NCI-H2081 (cell line): ENCODE data around the gene ATP9B.
"Not testable (repeated sequence)": the region's sequence is repeated elsewhere in the genome, so short reads cannot be mapped to it uniquely, and the experiment has no call there.

Experiments
- DNase-seq, 2 experiments: peaks; one replicate each; lab custom pipeline; 2025; lab: John Stamatoyannopoulos, UW

ATP9B gene

DNA sequence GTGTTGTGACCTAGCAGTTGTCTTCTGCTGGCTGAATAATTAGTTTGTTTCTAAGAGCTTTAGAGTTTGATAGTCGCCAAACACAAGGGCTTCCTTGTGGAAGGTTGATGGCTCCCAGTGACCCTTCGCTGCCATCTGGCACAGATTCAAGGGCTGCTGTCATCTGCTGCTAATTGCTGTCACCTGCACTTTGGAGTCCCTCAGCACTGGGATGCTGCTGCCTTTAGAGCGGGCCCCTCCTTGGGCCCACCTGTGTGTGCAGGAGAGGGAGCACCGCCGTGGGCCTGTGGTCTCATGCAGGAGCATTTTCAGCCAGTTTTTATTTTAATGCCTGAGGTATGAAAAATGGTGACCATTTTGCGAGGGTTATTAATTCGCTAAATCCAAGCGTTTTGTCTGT is 172.6 kb downstream of the ATP9B start:
- peak in 1 of 2 experiments; percentile 56 for DNase-seq

DNA sequence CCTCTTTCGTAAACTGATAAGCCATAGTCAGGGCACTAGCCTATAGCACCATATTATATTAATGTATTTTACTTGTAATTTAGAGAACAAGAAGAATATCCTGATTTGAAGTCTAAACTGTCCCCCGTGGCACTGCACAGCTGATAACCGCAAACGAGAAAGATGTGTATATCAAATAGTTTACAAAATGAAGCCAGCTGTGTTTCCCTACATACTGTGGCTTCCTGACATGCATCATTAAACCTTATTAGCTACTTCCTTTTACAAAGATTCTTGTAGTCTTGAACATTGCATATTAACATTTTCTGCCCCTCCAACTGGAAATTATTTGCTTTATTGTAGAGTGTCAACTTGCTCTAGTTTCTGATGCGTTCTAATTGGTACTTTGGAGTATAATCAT is 173.1 kb downstream of the ATP9B start:
- DNase-seq: peak in 1 of 2 experiments; percentile 60

DNA sequence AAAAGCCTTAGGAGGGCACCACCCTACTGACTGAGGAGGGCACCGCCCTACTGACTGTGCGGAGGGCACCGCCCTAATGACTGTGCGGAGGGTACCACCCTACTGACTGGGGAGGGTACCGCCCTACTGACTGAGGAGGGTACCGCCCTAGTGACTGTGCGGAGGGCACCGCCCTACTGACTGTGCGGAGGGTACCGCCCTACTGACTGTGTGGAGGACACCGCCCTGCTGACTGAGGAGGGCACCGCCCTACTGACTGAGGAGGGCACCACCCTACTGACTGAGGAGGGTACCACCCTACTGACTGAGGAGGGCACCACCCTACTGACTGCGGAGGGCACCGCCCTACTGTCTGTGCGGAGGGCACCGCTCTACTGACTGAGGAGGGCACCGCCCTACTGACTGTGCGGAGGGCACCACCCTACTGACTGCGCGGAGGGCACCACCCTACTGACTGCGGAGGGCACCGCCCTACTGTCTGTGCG is 176.4 kb downstream of the ATP9B start:
- peak; percentile 30 to 57 for DNase-seq

DNA sequence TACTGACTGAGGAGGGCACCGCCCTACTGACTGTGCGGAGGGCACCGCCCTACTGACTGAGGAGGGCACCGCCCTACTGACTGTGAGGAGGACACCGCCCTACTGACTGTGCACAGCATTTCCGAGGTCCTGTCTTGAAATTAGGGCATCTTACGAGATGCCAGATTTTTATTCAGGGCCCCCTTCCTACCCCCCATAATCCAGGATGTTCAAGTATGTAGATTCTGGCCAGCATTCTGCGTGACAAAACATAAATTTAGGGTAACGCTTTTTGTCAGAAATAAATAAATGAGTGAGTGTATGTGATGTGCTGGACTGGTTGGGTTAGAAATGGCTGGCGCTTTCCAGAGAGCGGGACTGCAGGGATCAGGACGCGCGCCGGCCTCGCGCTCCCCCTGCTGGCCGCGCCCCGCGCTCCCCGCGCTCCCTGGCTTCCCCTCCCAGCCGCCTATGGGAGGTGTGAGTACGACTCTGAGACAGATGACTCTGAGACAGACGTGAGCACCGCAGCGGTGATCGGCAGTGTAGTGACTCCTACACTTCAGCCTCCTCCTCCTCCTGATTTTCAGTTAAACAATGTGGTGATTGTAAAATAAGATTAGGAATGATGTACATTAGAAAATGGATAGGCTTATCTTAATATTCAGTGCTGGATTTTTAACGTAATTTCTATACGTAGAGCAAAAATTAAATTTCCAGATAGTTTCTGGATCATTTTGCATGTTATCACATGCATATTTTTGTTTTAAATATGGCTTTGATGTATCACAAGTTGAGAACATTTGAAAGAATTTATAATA is 177.3 kb downstream of the ATP9B start:
- peak; percentile 68 to 80 for DNase-seq

DNA sequence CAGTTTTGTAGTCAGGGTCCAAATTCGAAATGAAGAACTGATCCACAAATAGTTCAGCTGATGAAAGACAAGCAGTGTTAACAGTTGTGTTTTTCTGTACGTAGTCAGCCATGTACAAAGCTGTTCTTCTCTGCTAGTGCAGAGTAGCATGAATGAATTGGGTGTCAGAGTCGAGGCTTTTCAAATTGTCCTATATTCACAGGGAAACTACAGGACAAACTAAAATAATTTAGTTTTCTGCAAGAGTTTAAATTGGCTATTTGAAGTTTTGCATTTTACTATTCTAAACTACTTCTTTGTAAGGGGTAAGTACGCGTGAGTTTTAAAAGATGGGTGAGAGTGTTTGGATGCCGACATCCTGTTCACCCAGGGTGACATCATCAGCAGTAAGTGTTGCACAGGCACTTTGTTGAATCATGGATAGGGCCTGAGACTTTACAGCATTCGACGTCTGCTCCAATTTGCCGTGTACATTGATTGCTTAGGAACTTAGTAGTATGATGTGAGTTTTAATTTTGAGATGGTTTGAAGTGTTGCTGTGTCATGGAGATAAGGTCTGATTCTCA is 179.4 kb downstream of the ATP9B start:
- no peak for DNase-seq

DNA sequence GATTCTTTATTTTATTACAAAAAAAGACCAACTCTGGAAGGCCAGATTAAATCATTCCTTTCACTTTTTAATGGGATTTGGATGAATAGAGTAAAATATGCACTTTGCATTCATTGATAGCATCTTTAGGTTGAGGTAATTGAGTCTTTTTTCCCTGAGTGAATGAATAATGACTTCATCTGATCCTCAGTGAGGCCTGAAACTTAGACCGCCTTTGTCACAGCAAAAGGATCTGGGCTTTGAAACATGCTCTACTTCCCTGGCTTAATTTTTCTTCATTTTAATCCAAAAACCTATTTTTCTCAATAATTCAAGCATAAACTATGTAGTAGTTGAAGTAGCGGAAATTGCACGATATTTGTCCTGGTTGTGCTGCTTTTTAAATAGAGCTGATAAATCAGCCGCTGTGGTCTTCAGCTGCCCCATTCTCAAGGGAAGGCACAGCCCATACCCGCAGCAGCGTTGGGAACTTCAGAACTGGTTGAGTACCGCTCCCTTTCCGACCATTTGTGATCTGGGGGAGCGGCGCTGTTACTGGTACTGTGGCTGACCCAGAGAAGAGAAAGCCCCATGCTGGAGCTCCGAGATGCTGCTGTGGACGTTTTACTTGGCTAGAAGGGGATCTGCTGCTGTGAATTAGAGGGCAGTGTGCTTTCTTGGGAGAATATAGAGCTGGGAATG is 181.2 kb downstream of the ATP9B start:
- DNase-seq: no peak

DNA sequence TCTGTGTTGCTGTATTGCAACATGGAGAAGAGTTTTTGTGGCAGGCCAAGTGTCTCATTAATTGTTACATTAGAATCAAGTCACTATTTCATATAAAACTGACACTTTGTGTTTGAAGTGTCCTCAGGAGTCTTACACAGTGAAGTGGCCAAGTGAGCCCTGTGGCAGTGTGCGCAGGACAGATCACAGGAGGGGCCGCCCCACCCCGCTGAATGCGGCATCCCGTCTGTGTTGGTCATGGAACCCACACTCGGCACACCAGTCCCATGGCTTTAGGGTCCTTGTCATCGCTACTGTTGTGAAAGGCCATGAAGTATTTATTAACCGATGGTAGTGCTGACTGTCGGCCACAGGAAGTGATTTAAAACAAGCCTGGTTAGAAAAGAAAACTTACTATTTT is 181.8 kb downstream of the ATP9B start:
- no peak for DNase-seq

DNA sequence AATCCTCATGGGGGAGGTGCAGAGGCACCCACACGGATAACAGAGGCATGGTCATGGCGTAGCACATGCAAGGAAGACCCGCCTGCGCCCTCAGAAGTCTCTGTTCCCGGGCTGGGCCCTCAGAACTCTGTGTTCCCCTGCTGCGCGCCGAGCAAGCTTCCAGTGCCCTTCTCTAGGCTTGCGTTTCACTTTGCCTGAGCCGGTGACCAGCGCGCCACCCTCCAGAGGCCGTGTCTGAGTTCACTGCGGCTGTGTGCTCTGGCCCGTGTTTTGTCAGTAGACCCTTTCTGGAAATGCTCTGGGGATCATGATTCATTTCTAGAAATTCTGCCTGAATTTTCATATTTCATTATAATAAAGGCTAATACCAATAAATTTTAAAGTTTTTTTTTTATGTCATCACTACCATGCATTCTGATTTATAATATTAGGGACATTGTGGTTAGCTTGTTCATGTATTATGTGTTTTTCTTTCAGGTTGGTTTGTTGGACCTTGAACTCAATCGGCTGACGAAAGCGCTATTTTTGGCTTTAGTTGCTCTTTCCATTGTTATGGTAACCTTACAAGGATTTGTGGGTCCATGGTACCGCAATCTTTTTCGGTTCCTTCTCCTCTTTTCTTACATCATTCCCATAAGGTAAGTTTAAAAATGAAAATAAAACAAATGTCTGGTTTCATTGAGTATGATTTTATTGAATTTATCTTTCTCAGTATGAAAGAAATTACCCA is 183.9 kb downstream of the ATP9B start:
- peak in 1 of 2 experiments; percentile 22 for DNase-seq

DNA sequence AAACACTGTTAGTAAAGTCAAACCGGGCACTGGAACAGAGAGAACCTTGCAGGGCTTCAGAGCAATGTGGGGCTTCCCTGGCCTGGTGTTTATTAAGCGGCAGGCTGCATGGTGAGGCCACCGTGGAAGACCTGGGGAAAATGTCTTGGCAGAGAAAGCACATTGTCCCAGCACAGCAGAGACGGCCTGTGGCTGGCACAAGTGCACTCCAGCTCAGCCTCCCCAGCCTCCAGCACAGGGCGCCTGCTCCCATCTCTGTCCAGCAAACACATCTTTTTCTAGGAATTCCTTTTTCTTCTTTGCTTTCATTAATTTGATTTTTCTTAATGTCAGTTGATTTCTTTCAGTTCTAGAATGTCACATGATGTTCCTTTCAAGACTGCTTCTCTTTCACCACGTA is 188.3 kb downstream of the ATP9B start:
- no peak for DNase-seq

DNA sequence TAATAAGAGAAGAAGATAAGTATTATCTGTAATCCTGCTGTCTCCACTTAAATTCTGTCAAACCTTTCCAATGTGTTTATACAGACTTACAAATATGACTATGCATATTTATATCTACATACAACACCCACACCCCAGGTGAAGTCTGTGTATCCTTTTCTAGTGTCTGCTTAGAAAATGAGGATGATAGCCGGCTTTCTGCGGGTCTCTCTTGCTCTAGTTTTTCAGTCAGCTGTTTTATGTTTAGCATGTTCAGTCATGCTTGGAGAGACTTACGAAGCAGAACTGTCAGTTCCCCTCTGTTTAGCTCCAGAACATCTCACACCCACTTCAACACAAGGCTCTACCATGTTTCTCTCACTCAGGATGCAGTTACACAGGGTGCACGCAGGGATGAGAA is 189.3 kb downstream of the ATP9B start:
- DNase-seq: no peak

DNA sequence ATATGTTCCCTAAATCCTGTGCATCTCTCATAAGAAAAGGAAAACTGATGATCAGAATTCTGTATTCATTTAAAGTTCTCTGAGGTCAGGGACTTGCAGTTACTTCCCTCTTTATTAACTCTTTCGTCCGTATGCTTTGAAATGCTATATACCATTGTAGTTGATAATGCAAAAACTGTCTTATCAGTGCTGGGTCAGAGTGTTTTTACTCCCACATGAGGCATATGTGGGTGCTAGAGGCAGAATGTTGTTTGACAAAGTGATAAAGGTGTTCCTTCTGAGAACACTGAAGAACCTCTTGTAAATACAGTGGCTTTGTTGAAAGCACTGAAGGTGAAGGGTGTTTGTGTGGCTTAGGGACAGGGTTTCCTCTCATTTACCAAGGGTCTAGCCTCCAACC is 190.0 kb downstream of the ATP9B start:
- DNase-seq: no peak

DNA sequence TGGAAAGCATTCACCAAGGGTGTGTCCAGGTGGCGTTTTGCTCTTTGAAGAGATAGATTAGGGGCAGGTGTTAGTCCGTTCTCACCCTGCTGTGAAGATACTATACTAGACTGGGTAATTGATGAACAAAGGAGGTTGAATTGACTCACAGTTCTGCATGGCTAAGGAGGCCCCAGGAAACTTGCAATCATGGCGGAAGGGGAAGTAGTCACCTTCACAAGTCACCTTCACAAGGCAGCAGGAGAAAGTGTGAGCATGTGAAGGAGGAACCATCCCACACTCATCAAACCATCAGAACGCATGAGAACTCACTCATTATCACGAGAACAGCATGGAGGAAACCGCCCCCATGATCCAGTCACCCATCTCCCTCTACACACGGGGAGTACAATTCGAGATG is 190.8 kb downstream of the ATP9B start:
- peak in 1 of 2 experiments; percentile 56 for DNase-seq

DNA sequence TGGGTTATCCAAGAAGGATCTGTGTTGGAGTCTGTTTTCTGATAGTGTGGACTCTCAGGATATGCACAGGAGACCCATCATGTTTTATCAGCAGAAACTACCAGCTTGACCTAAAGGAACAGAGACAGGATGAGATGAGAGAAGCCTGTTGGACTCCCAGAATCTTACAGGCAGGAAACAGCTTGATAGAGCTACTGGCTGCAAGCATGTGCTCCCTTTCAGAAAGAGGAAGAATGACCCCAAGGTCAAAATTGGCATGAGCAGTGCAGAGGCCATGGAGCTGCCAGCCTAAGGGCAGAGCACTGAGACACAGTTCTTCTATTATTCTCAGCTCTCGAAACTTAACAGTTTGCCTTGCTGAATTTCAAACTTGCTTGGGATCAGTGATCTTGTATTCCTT is 191.3 kb downstream of the ATP9B start:
- DNase-seq: no peak

DNA sequence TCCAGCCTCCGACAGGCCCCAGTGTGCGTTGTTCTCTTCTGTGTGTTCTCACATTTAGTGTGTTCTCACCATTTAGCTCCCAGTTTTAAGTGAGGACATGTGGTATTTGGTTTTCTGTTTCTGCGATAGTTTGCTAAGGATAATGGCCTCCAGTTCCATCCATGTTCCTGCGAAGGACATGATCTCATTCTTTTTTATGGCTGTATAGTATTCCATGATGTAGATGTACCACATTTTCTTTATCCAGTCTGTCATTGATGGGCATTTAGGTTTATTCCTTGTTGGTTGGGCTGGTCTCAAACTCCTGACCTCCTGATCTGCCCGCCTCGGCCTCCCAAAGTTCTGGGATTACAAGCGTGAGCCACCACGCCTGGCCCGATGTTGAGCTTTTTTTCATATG is 195.9 kb downstream of the ATP9B start:
- DNase-seq: not testable (repeated sequence)

DNA sequence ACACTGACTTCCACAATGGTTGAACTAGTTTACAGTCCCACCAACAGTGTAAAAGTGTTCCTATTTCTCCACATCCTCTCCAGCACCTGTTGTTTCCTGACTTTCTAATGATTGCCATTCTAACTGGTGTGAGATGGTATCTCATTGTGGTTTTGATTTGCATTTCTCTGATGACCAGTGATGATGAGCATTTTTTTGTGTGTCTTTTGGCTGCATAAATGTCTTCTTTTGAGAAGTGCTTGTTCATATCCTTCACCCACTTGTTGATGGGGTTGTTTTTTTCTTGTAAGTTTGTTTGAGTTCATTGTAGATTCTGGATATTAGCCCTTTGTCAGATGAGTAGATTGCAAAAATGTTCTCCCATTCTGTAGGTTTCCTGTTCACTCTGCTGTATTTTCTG is 202.6 kb downstream of the ATP9B start:
- DNase-seq: not testable (repeated sequence)

DNA sequence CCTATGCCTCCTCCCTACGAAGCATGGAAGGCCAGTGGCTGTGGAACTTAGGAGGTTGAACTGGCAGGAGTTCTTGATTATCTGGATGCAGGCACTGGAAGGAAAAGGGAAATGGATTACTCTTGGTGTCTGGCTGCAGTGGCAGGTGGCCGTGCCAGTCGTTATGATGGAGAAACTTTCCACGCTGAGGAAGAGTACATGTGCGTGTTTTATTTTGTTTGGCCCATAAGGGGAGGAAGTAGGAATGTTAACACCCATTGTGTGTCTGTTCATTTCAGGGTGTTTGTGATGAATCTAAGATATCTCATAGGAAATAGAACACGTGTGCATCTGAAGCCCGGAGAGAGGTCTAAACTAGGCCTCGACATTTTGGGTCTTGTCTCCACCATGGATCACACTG is 203.7 kb downstream of the ATP9B start:
- DNase-seq: no peak

DNA sequence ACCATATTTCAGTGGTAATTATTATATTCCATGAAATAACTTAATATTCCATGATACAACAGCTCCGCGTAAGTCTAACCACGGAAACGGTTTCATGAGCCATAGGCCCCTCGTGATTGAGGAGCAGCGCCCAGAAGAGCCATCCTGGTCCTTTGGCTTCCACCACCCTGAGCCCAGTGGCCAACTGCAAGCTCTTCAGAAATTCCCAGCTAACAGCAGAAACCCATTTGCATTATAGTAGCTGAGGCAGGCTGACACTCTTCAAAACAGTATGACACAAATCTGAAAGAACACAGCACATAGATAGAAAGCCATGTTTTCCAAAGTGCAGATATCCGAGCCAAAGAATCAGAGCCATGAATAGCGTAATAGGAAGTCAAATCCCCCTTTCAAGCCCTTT is 205.6 kb downstream of the ATP9B start:
- no peak for DNase-seq

DNA sequence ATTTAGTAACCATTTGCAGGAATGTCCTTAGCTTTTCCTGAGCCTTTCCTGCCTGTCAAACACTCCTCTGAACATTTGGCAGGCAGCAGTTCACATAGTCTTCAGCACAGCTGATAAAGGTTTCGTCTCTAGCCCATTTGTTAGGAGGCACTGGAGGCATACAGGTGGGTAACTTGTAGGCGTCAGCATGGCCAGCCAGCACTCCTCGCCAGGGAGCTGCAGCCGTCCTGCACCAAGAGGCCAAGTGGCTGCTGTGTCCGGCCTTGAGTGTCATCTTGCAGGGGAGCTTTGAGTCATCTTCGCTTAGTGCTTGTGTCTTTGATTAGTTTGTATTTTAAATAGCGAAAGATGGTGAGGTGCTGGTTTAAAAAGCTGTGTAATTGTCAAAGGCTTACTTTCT is 206.3 kb downstream of the ATP9B start:
- DNase-seq: no peak

DNA sequence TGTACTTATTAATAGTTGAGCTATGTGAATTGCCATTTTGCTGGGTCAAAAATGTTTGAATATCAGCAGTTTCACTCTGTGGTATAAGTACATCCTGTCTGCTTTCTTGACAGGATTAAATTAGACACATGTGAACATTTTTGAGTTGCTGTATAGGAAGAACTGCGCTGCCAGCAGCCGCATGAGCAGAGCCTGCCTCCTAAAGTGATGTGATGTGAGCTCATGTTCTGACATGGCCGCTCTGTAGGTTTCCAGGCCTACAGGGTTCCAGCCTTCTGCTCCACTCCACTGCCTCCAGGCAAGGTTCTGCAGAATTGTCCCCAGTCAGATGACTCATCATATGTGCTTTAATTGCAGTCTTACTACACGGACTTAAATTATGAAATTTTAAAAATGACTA is 206.8 kb downstream of the ATP9B start:
- no peak for DNase-seq

DNA sequence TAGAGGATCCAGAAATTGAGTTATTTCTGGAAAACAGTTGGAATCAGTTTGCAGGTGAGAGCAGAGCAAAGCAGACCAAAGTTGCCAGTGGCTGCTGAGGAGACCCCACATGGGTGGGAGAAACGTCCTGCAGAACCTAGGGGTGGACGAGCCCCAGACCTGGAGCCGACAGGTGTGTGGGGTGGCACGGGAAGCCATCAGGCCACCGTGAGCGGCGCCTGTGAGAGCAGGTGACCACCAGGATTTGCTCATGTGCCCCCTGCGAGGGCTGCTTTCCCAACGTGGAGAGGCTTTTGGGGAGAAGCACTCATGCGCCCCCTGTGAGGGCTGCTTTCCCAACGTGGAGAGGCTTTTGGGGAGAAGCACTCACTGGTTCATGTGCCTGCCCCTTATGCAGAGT is 209.7 kb downstream of the ATP9B start:
- no peak for DNase-seq

DNA sequence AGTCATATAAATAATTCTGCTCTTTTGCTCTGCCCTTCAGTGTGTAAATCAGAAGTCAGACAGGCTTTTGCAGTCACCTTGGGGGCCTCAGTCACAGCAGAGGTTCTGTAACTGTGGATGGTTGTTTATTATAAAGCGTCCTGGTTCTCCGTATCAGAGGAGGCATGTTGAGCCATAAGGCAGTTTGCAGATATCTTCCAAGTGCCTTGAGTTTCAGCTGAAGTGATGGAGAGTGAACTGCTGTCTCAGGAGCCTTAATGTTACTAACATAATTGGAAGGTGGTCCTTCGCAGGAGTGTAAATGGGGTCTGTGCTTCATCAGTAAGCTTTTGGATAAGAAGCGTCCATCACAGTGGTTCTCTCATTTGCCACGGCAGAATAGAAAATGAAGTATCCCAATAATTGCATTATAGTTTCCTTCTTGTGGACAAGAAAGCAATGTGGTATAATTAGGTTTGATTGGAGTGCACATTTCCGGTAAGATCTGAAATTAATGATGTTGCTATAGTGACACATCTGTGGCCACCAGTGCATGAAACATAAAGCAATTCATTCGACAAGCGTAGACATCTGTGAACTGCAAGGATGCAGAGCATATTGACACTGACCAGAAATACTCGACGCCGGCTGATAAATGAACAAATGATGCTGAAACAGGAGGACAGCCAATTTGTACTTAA is 214.1 kb downstream of the ATP9B start:
- peak; percentile 24 to 78 for DNase-seq

DNA sequence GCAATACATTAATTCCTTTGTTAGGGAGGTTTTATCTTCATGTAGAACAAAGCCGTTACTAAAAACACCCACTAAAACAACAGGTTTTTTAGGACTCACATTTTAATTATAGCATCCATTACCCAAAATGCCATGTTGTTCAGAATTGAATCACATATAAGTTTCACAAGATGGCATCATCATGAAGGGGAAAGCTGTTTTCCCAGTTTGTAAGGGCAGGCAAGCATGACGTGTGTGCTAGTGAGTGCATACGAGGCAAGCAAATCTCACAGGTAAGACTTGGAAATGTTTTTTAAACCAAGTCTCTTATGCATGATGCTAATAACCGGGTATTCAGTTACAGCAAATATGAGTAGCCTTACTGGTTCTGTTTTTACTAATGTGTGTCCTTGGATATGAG is 214.7 kb downstream of the ATP9B start:
- peak in 1 of 2 experiments; percentile 32 for DNase-seq
